Stimulated activated CD8-positive, alpha-beta memory T cell treated with anti-CD3 and anti-CD28 coated beads, Interleukin-7, amount 100 ng/mL, for 4 hours (primary cell): ENCODE results near the gene CDCA5.

ENCODE experiments used
- DNase-seq, 2 donors: peaks; one replicate each; pipeline ENCODE4 v3.0.0-alpha.2; 2020; ENCODE audit warnings: low read depth in 2 of 2

CDCA5 gene, protein sequence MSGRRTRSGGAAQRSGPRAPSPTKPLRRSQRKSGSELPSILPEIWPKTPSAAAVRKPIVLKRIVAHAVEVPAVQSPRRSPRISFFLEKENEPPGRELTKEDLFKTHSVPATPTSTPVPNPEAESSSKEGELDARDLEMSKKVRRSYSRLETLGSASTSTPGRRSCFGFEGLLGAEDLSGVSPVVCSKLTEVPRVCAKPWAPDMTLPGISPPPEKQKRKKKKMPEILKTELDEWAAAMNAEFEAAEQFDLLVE

DNA sequence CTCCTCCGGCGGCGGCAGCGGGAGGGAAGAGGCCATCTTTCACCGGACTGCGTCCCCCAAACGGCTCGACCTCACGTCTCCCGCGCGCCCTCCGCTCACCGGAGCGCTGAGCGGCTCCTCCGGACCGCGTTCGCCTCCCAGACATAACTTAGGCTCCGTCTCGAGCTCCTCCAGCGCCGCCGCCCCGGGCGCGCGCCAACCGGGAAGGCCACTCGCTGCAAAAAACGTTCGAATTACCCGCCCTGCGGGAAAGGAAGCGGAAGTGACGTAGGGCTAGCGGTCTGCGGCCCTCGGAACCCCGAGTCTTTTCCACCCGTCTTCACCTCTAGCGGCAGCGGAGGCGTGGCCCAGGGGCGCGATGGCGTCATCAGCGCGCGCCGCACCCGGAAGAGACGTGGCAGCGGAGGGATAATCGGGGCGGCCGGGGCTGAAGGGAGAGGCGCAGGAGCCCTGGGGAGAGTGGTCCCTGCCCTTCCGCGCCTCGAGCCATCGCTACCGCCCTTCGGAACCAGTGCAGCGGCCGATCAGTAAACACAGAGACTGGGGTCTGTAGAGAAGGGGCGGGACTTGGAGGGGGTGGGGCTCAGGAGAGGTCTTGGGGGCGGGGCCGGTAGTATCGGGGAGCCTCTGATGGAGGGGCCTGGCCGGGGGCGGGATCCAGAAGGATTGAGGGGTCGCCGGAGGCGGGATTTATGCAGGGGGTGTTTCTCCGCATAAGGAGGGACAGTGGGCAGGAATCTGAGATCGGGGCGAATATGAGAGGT is at the start of gene CDCA5, which contains the start of gene ZFPL1:
TSS of gene CDCA5 (minus strand) at position 207 of the 764 bp plus-strand sequence. CDS start at position 145, 62 bp downstream.
TSS of gene ZFPL1 (plus strand) at position 389 of the 764 bp plus-strand sequence. CDS start 477 bp downstream, outside the sequence.
- DNase-seq, result peak; percentile 93

DNA sequence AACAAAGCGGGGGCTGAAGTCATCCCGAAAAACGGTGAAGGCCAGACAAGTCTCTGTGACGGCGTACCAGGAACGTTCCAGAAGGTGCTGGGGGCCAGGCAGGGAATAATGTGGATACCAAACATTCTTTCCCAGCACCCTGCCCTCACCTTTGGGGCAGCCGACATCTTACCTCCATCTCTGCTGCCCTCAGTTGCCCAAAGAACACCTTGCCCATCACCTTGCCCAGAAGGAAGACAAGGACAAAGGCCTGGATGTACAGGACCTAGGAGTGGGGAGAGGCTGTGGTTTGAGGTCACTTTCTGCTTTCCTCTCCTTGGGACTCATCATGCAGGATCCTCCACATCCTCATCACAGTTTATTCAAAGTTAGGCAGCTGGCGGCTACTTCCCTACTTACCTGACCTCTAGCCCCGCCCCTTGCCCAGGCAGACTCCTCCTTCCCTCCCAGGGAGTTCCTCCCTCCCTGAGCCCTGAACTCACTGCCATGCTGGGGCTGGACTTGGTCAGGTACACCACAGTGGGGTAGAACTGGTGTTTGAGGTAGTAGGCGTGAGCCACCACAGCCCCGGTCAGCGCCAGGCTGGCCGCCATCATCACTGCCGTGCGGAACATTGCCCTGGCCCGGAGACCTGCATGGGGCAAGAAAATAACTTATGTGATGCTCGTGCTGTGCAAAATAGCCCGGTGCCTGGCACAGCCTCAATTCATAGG is 49.3 kb upstream of the CDCA5 start:
- DNase-seq, result peak in 1 of 2 donors; percentile 27

DNA sequence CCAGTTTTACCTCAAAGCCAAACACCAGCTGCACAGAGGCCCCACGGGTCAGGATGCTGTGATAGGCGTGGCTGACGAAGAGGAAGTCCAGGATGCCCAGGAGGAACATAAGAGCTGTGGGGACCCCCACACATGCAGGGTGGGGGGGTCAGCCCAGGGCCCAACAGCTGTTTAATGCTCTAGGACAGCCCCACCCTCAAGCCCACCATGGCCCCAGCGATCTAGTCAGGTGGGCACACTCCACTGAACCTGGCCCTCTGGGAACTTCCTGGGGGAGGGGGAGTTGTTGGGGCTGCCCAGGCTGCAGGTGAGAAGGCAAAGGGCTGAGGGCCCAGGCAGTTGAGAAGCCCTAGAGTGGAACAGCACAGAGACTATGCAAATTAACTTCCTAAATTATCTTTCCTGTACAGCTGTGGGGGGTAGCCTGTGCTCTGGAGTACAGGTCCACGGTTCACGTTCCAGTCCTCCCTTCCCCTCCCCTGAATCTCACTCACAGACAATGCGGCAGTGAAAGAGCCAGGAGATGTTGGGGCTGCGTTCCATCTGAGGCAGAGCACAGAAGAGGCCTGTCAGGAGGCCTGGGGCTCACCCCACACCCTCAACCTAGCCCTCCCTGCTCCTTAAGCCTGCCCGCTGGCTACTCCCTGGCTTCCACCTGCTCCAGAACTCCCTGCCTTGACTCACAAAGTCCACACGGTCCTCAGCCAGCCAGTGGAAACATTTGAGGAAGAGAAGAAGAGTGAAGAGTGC is 48.6 kb upstream of the CDCA5 start:
- no peak for DNase-seq

DNA sequence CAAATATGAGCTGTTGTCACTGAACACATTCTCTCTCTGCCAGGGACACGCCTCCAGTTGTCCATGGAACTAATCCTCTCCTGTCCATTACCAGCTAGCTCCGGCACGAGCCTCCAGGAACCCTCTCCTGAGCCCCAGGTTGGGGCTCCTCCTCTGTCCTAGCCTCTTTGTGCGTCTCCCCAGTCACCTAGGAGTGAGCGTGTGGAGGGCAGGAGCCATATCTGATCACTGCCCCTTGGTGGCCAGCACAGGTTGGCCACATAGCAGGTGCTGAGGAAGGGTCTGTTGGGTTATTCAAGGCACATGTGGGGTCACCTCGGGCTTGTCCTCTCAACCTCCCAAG is 48.0 kb upstream of the CDCA5 start:
- no peak for DNase-seq

DNA sequence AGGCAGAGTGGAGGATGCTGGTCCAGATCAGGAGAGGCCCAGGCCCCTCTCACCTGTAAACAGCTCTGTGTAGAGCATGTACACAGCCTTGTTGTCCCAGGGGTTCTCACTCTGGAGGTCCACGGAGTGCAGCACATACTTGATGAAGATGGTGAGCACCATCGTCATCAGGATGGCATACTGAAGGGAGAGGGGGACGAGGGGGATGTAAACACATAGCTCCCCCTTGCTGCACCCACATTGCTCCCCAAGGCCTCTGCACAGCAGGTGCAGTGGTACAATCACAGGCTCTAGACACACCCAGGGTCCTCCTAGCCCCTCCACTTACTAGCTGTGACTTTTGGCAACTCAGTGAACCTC is 47.6 kb upstream of the CDCA5 start:
- DNase-seq, result no peak

DNA sequence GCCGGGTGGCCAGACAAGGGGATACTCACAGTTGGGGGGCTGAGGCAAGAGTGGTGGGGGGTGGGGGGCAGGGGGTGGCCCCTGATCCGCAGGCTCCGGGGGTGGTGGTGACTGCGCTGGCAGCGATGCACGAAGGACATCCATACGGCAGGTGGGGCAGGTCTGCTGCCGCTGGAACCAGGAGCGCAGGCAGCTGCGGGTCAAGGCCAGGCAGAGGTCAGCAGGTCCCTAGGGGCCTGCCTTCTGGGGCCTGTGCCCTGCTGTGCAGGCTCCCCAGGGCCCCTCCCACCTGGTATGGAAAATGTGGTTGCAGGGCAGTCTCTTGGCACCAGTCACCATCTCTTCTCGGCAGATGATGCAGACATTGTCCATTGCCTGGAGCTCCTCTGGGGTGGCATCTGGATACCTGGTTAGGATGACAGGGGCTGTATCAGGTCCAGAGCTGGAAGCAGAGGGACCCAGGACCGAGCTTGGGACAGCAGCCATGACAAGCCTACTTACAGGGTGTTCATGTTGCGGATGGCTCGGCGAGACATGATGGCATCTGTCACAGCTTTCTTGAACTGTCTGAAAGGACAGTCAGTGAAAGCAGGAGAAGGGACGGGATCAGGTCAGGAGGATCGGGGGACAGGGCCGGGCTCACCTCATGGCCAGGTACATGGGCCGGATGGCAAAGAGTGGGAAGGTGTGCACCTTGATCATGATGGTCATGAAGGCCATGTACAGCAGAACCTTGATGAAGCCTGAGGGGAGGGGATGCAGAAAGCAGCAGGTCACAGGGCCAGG is 47.0 kb upstream of the CDCA5 start:
- no peak for DNase-seq

DNA sequence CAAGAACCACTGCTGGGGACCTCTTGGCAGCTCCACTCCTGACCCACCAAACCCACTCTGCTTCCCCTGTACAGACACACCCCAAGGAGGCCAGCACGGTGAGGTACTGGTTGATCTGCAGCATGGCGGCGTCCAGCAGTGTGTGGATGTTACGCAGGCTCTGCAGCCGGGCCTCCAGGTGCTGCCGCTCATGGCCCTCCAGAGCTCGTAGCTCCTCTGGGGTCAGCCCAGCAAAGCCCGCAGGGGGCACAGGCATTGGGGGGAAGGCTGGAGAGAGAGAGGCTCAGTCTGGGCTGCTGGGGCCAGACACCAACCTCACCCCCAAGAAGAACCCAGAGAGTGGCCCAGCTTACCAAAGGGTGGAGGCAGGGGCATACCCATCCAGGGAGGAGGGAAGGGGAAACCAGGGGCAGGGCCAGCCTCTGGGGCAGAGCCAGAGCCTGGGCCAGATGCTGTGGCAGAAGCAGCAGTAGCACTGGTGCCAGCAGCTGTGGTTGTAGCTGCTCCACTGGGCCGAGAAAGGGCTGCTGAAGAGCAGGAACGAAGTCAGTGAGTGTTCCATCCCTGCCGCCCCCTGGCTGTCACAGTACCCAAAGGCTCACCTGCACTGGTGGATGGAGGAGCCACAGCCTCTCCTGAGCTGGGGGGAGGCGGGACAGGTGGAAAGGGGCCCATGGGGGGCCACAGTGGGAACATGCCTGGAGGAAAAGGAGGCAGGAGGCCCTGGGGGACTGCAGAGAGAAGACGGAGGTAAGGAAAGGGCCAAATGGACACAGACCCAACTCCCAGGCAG is 46.0 kb upstream of the CDCA5 start:
- DNase-seq, result no peak

DNA sequence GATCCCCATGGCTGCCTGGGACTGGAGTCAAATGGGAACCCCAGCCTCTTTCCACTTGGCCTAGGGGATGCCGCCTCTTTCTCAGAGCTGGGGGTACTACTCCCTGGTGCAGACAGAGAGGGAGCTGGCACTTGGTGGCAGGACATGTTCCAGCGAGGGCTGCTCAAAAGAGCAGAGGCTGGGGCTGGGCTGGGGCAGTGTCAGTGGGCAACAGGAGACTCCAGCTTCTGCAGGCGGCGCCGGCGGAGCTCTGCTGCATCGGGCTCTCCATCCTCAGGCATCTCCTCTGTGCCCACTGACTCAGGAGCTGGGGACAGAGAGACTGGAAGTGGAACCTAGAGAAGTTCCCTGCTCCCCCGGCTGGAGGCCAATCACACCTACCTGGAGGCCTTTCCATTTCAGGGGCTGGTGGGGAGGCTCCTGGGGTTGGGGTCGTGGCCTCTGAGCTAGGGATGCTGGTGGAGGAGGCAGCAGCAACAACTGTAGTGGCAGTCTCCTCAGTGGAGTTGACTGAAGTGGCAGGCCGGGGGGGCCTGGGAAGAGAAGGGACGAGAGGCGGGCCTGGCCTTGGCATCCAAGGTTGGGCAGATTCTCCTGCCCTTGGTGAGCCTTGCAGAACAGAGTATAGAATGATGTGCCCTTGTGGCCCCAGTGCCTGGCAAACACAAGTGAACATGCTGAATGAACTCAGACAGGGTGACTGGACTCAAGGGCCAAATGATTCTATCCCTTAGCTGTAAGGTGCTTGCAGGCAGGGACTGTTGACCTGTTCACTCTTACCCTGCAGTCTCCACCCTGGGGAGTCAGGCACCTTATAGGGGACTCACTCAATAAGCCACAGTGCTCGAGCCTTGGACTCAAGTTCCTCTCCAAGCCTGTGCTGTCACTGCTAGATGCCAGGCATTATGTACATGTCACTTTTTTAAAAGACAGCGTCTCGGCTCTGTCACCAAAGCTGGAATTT is 44.6 kb upstream of the CDCA5 start:
- no peak for DNase-seq

DNA sequence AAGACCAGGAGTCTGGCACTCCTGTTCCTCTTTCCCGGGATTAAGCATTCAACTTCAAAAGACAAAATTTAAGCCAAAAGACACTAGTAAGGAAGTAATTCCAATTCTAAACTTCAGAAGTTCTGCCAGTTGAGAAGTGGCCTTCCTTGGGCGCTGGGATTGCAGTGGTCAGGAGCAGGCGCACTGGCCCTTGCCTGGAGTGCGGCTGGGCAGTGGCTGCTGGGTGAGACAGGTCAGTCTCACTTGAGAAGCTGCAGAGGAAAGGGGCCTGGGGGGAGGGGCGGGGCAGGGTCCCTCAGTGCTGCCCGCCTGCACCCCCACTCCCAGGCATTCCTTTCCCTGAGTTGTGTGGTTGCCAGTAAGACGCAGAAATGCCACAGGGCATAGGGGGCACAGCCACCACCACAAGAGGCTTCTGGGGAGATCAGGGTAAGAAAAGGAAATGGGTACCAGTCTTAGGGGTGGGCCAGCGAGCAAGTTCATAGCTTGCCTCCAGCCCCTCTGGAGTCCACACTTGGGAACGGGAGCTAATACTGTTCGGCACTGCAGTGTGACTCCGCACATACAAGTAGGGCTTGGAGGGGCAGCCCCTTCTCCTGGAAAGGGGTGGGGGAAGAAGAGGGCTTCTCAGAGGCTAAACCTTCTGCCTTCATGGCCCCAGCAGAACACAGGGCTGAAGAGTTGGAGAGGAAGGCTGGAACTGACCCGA is 43.8 kb upstream of the CDCA5 start:
- no peak for DNase-seq

DNA sequence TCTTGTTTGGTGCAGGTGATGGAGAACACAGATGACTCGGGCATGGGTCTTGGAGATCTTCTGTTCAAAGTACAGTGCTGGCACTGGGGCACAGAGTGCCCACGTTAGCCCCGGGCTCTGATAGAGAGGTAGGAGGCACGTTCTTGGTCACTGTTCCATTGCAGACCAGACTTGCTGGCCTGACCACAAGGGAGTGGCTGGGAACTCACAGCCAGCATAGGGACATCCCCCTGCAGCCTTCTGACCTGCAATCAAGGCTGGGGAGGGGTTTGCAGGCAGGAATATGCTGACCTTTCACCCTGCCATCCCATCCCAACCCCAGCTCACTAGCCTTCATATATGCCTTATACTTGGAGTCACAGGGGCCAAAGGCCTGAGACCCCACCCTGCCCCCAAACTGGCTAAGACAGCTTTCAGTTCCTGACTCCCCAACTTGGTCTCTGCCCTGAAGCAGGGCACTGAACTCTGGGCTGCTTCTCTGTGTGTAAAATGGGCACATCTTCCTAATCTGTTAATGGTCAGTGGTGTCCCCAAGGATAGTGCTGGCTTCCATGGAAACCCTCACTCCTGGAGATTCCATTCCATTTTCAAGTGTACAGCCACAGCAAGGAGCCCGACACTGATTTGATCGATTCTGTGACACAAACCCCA is 42.9 kb upstream of the CDCA5 start:
- DNase-seq, result no peak

DNA sequence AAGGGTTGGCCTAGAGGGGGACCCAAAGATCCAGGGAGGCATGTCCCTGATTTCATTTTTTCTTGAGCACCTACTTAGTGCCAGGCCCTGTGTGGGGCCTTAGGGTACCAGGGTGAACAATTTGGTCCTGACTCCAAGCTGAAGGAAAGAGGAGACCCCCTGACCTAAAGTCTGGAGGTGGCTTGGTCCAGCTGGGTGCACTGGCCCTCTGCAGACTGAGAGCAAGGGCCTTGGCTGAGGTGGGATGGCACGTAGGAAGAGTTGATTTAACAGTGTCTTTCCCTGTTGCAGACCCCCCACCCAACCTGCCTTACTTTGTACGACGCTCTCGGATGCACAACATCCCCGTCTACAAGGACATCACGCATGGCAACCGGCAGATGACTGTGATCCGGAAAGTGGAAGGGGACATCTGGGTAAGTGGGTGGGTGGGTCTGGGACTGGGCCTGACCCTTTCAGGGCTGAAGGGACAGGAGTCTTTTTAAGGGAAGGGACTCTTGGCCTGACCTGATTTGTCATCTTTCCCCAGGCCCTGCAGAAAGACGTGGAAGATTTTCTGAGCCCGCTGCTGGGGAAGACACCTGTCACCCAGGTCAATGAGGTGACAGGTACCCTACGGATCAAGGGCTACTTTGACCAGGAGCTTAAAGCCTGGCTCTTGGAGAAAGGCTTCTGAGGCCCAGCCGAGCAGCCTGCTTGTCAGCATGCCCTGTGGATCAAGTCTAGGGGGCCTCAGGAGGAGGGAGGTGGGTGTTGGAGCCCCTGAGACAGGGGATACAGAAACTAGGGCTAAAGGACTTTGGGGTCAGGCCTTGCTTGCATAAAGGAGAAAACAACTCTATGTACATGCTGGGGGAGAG is 41.6 kb upstream of the CDCA5 start:
- DNase-seq, result no peak

DNA sequence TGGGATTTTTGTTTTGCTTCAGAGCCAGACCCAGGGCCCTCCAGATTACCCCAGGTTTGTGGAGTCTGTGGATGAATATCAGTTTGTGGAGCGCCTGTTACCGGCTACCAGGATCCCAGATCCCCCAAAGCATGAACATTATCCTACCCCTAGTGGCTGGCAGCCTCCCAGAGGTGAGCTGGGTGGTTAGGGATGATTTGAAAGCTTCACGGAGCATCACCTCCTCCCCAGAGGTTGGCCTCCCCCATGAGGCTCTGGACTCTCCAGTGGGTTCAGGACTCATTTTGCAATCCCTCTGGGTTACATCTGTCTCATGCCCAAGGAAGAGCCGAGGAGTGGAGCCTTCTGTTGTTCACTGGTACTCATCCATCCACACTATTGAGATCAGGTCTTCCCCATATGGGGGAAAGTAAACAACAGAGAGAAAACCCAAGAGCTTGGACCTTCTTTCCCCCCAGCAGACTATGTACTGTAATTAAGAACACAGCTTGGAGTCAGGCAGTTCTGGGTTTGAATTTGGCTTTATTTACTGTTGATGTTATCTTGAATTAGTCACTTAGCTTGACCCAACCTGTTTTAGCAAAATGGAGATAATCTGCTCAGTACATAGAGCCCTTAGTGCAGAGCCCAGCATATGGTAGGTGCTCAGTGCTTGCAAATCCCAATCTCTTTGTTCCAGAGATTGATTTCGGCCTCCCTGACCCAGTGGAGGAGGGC is 40.8 kb upstream of the CDCA5 start:
- DNase-seq, result no peak

DNA sequence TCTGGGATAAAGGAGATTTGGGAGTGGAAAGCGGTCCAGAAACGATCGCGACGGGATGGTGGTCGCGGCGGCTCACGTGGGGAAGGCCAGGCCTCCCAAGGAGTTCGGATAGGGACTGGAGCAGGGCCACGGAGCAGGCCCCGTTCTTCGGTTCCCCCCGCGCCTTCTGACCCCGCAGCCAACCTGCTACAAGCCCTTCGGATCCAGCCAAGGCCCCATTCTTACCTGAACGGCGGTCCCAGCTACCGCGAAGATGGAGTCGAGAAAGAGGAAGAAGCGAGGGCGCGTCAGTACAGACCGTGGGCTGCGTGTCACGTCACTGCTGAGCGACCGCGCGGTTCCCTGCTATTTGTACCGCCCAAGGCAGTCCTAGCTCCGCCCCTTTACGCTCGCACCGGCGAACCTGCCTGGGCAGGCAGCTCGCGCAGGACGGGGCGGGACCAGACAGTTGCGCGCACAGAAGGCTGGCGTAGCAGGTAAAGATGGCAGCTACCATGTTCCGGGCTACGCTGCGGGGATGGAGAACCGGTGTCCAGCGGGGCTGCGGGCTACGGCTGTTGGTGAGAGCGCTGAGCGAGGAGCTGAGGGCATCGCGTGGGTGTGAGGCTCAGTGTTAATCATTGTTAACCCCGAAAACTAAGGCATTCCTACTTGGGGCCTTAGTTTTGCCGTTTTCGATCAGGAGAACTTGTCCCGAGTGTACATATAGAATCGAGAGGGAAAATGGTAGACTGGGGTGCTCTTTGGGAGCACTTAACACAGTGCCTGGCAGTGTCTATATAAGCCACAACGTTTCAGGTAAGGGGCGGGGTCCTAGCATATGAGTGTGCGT is 38.2 kb upstream of the CDCA5 start, which contains the start of the genes FAU and MRPL49:
TSS of gene FAU (minus strand) at position 270 of the 832 bp plus-strand sequence. CDS start 321 bp downstream, outside the sequence.
TSS of gene MRPL49 (plus strand) at position 457 of the 832 bp plus-strand sequence. CDS start at position 483, 26 bp downstream.
- DNase-seq, result peak; percentile 97 to 99

DNA sequence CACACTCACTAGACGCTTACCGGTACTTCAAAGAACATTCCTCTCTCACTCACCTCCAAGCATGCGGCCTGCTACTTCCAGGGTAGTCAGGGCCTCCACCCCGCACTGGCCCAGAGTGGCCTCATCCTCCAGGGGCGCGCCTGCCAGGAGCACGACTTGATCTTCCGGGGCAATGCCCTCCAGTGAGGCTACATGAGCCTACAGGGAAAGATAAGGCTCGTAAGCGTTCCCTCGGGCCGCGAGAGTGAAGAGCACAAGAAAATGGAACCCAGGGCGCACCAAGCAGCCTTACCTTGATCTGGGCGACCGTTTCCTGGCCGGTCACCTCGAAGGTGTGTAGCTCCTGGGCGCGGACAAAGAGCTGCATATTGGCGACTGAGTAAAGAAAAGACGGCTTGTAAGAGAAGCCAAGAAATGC is 37.6 kb upstream of the CDCA5 start:
- no peak for DNase-seq

DNA sequence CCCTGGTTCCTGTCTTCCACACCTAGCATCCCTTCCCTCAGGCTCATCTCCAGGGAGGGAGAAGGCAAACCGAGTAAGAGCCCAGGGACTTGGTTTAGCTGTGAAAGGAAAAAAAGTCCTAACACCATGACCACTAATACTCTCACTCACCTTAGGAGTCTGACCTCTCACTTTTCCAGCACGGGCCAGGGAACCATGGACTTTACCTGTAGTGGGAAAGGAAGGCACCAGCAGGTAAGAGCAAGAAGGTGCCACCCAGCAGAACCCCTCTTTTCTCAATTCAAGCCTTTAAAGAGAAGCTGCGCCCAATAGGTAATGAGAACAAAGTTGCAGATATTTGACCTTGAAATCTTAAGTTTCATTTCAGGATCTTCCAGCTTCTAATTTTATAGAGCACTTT is 37.0 kb upstream of the CDCA5 start:
- DNase-seq, result no peak
